Measurements from ENCODE around the gene A3GALT2. TPM values are rescaled to one million over a fixed set of nuclear protein-coding genes. Genes with fewer than 3 reads are reported as not detected.

A3GALT2 gene
- total RNA-seq, 4 donors from 2014 or later, result not detected

- Histone ChIP-seq H3K27ac (peak overlapping the region in 3 of 4 donors; percentile 17 to 38 (median 26)), H3K4me3 (no peak overlapping the region), H3K4me1 (peaks cover 2 to 18% (median 5%) of the 10 kb centered on the region in 4 donors), H3K36me3 (no peaks in the 10 kb centered on the region), H3K9me3 (no peaks in the 10 kb centered on the region), H3K27me3 (peaks cover 8% of the 10 kb centered on the region)
- TF ChIP-seq POLR2AphosphoS5 (IDR thresholded peaks at IDR 0.05) (no peak), POLR2A (IDR thresholded peaks at IDR 0.05) (no peak), CTCF (IDR thresholded peaks at IDR 0.05) (no peak), EP300 (IDR thresholded peaks at IDR 0.05; ENCODE audit: low read depth) (no peak)
- DNase-seq, result no peak
- in situ Hi-C loops (cut with MboI; ENCODE audit: low pct_ligation_motif_present in 1 of 4, low pct_unique_long_range_greater_than_20kb in 1 of 4, low sequenced_read_pairs in 3 of 4), result no loop called here
- intact Hi-C loops (cut with DNase I; ENCODE audit: low total_unique reads), result loop anchor here (10.0 kb wide), 1 partner anchor 1073 kb away; no protein-coding TSS in a partner anchor
- WGBS, 2 donors (ENCODE audit: low coverage in 1 of 2), result 96% methylated on average over 4 of the region's 4 CpGs; no CpG with 5 or more reads in 1 of the 2 donors
These were observed 19.5 kb downstream of the A3GALT2 start for GRCh38 chr1:33301273-33301984.

GRCh38 chr1:33300673-33301072 lies 20.2 kb downstream of the A3GALT2 start:
- Histone ChIP-seq H3K36me3 (no peaks in the 10 kb centered on the region), H3K27ac (peak overlapping the region in 3 of 4 donors; percentile 17 to 38 (median 26))

GRCh38 chr1:33299461-33300155 lies 21.3 kb downstream of the A3GALT2 start:
- intact Hi-C loops (cut with DNase I; ENCODE audit: low total_unique reads), result loop anchor here (10.0 kb wide), 2 partner anchors 165 to 1075 kb away; no protein-coding TSS in a partner anchor
- no peaks in the 10 kb centered on the region for H3K36me3 ChIP-seq
- H3K27ac ChIP-seq, result no peak overlapping the region

More at GRCh38 chr1:33300673-33301072, 20.2 kb downstream of the A3GALT2 start:
- no peaks in the 10 kb centered on the region for H3K9me3 ChIP-seq
- in situ Hi-C loops (cut with MboI; ENCODE audit: low pct_ligation_motif_present in 1 of 4, low pct_unique_long_range_greater_than_20kb in 1 of 4, low sequenced_read_pairs in 3 of 4) (no loop called here), intact Hi-C loops (cut with DNase I; ENCODE audit: low total_unique reads) (loop anchor here (10.0 kb wide), 1 partner anchor 1074 kb away; no protein-coding TSS in a partner anchor)
- H3K27me3 ChIP-seq, result peaks cover under 1% of the 10 kb centered on the region
- H3K4me1 ChIP-seq, result peaks cover 0 to 16% (median 4%) of the 10 kb centered on the region in 4 donors
- TF ChIP-seq EP300 (IDR thresholded peaks at IDR 0.05; ENCODE audit: low read depth), result no peak
- no peak for TF ChIP-seq POLR2AphosphoS5 (IDR thresholded peaks at IDR 0.05)
- TF ChIP-seq CTCF (IDR thresholded peaks at IDR 0.05), result no peak
- no peak for TF ChIP-seq POLR2A (IDR thresholded peaks at IDR 0.05)
- peak; percentile 48 for DNase-seq
- 64% methylated on average over 3 to 5 of the region's 5 CpGs for WGBS, 2 donors (ENCODE audit: low coverage in 1 of 2)
- H3K4me3 ChIP-seq, result no peak overlapping the region

More at GRCh38 chr1:33299461-33300155, 21.3 kb downstream of the A3GALT2 start:
- in situ Hi-C loops (cut with MboI; ENCODE audit: low pct_ligation_motif_present in 1 of 4, low pct_unique_long_range_greater_than_20kb in 1 of 4, low sequenced_read_pairs in 3 of 4), result loop anchor here (5.0 to 25.0 kb wide), 5 partner anchors 65 to 175 kb away; partner anchors contain the start of gene ZSCAN20 (in 2 of the 4)
- Histone ChIP-seq H3K4me3 (no peak overlapping the region), H3K4me1 (peaks cover 4 to 16% (median 4%) of the 10 kb centered on the region in 4 donors), H3K9me3 (no peaks in the 10 kb centered on the region), H3K27me3 (no peaks in the 10 kb centered on the region)
- WGBS, 2 donors (ENCODE audit: low coverage in 1 of 2), result 80 to 89% methylated on average over 1 to 15 of the region's 15 CpGs
- TF ChIP-seq EP300 (IDR thresholded peaks at IDR 0.05; ENCODE audit: low read depth) (no peak), CTCF (IDR thresholded peaks at IDR 0.05) (no peak), POLR2AphosphoS5 (IDR thresholded peaks at IDR 0.05) (no peak), POLR2A (IDR thresholded peaks at IDR 0.05) (no peak)
- no peak for DNase-seq

Measured in transverse colon (tissue), 4 donors.